Measurements from ENCODE around the gene RNF207.

DNA sequence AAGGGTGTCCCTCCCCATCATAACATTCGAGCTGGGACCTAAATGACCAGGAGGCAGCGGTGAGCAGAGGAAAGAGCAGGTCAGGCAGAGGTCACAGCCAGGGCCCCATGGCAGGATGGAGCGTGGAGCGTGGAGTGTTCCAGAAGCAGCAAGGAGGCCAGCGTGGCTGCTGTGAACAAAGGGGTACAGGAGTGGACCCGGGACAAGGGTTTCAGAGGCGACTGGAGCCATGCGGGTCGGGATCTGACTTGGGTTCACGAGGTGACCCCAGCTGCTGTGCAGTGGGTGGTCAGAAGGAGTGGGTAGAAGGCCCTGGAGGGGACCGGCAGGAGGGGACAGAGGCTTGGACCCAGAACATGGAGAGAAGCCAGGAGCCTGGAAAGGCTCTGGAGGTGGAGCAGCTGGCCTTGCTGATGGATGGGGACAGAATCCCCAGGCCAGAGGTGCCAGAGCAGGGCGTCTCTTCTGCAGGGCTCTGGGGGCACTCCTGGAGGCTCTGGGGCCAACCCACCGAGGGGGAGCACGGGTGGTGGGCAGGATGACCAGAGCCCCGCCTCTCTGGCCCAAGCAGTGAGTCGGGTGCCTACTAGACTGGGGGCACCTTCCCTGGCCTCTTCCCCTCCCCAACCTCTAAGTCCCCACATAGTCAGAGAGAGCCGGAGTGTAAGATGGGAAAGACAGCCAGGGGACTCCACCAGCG is 28.1 kb upstream of the RNF207 start:
- TF ChIP-seq POLR2A (IDR thresholded peaks at IDR 0.05; ENCODE audit: low read length) = no peak
- TF ChIP-seq GATA1 (IDR thresholded peaks at IDR 0.05; ENCODE audit: low read depth, low read length) = no peak
